Activated CD8-positive, alpha-beta T cell treated with anti-CD3 and anti-CD28 coated beads for 36 hours (primary cell): ENCODE data around the gene PLPP4. TPM values are rescaled to one million over a fixed set of nuclear protein-coding genes. Genes with fewer than 3 reads are reported as not detected.

Source experiments
- ATAC-seq: fragments of 200-7000 bp; cut with Tn5 transposase; one replicate; pipeline ENCODE4 v1.10.0; 2021; ENCODE audit warnings: mild to moderate bottlenecking, moderate library complexity
- CTCF ChIA-PET: fragments of 350-600 bp; sonication (Branson Sonifier 250); formaldehyde crosslinking; loops from one replicate; lab custom pipeline; 2021; ENCODE audit warnings: antibody characterized with exemption; lab: Charles Lee
- POLR2A ChIA-PET: fragments of 350-600 bp; sonication (Branson Sonifier 250); formaldehyde crosslinking; loops from one replicate; lab custom pipeline; 2021; ENCODE audit warnings: antibody characterized with exemption; lab: Charles Lee
- DNase-seq: peaks from one replicate; pipeline ENCODE4 v3.0.0-alpha.2; 2020
- H3K27ac Mint-ChIP-seq: one replicate; pipeline ENCODE4 v1.8.0; 2021; ENCODE audit warnings: mild to moderate bottlenecking, mixed read lengths
- H3K27me3 Mint-ChIP-seq: one replicate; pipeline ENCODE4 v1.8.0; 2021; ENCODE audit warnings: mixed read lengths
- H3K36me3 Mint-ChIP-seq: one replicate; pipeline ENCODE4 v1.8.0; 2021; ENCODE audit warnings: low read depth, mixed read lengths
- H3K4me1 Mint-ChIP-seq: one replicate; pipeline ENCODE4 v1.8.0; 2021; ENCODE audit warnings: low read depth, mixed read lengths
- H3K4me3 Mint-ChIP-seq: one replicate; pipeline ENCODE4 v1.8.0; 2021; ENCODE audit warnings: mild to moderate bottlenecking, moderate library complexity, mixed read lengths
- H3K9me3 Mint-ChIP-seq: one replicate; pipeline ENCODE4 v1.8.0; 2021; ENCODE audit warnings: mixed read lengths
- CTCF ChIP-seq: fragments of 200-600 bp; IDR thresholded peaks from one replicate; pipeline ENCODE4 v1.8.0; 2022; ENCODE audit warnings: antibody characterized with exemption, mild to moderate bottlenecking
- intact Hi-C: fragments of 100-400 bp; cut with micrococcal nuclease; formaldehyde crosslinking; loops from one replicate; pipeline ENCODE4 v1.10.0; 2022
- total RNA-seq, 2 experiments: library from RNA; stranded (reverse); gene quantifications; one replicate each; pipeline ENCODE4 v1.2.3, GENCODE V29; 2021

PLPP4 gene
- total RNA-seq, 2 experiments from 2014 or later = not detected

GRCh38 chr10:120583424-120584108 is 126.5 kb downstream of the PLPP4 start:
- H3K27me3 Mint-ChIP-seq = no peaks in the 10 kb centered on the region
- no peak for TF ChIP-seq CTCF
- H3K9me3 Mint-ChIP-seq = no peaks in the 10 kb centered on the region
- no peaks in the 10 kb centered on the region for H3K36me3 Mint-ChIP-seq
- ATAC-seq (no peak), DNase-seq (no peak)
- ChIA-PET POLR2A (no interaction called here), CTCF (no interaction called here)
- no peaks in the 10 kb centered on the region for H3K4me1 Mint-ChIP-seq
- no peak overlapping the region for H3K27ac Mint-ChIP-seq
- no peak overlapping the region for H3K4me3 Mint-ChIP-seq
- intact Hi-C loops = no loop called here

GRCh38 chr10:120584786-120585185 is 127.8 kb downstream of the PLPP4 start:
- CTCF ChIA-PET = no interaction called here
- H3K4me1 Mint-ChIP-seq = no peaks in the 10 kb centered on the region
- no peak overlapping the region for H3K4me3 Mint-ChIP-seq
- intact Hi-C loops = no loop called here
- no peaks in the 10 kb centered on the region for H3K36me3 Mint-ChIP-seq
- TF ChIP-seq CTCF = no peak
- no peak for ATAC-seq
- H3K9me3 Mint-ChIP-seq = no peaks in the 10 kb centered on the region
- no peaks in the 10 kb centered on the region for H3K27me3 Mint-ChIP-seq
- DNase-seq = no peak
- no peak overlapping the region for H3K27ac Mint-ChIP-seq
- POLR2A ChIA-PET = no interaction called here

- TF ChIP-seq CTCF = no peak
- Mint-ChIP-seq H3K36me3 (no peaks in the 10 kb centered on the region), H3K27ac (no peak overlapping the region), H3K27me3 (no peaks in the 10 kb centered on the region), H3K4me1 (no peaks in the 10 kb centered on the region), H3K9me3 (no peaks in the 10 kb centered on the region), H3K4me3 (no peak overlapping the region)
- no peak for DNase-seq
- POLR2A ChIA-PET = no interaction called here
- intact Hi-C loops = no loop called here
- ATAC-seq = no peak
- CTCF ChIA-PET = interaction anchor here (1.3 kb wide), 1 partner anchor 16 kb away, joined by 4 read pairs; no protein-coding TSS in a partner anchor
Observed at GRCh38 chr10:120586471-120586872, 129.4 kb downstream of the PLPP4 start.

- ChIA-PET CTCF (interaction anchor here (1.3 kb wide), 1 partner anchor 16 kb away, joined by 4 read pairs; no protein-coding TSS in a partner anchor), POLR2A (no interaction called here)
- ATAC-seq = no peak
- no peak overlapping the region for H3K4me3 Mint-ChIP-seq
- no peak overlapping the region for H3K27ac Mint-ChIP-seq
- no peak for DNase-seq
- H3K27me3 Mint-ChIP-seq = no peaks in the 10 kb centered on the region
- intact Hi-C loops = no loop called here
- no peaks in the 10 kb centered on the region for H3K36me3 Mint-ChIP-seq
- no peaks in the 10 kb centered on the region for H3K4me1 Mint-ChIP-seq
- no peaks in the 10 kb centered on the region for H3K9me3 Mint-ChIP-seq
- no peak for TF ChIP-seq CTCF
Observed at GRCh38 chr10:120587061-120587460, 130.0 kb downstream of the PLPP4 start.

- intact Hi-C loops = no loop called here
- ATAC-seq (no peak), DNase-seq (no peak)
- ChIA-PET POLR2A (no interaction called here), CTCF (no interaction called here)
- Mint-ChIP-seq H3K9me3 (peaks cover 2% of the 10 kb centered on the region), H3K4me3 (no peak overlapping the region), H3K27me3 (no peaks in the 10 kb centered on the region), H3K4me1 (no peaks in the 10 kb centered on the region), H3K36me3 (no peaks in the 10 kb centered on the region), H3K27ac (no peak overlapping the region)
- no peak for TF ChIP-seq CTCF
Observed at GRCh38 chr10:120588311-120588710, 131.3 kb downstream of the PLPP4 start.
